SK-N-SH treated with all-trans-retinoic acid at 6 μM for 48 hours (cell line): Measurements from ENCODE around the gene BCAP29.

ENCODE experiments used
- ATAC-seq: fragments of 200-7000 bp; cut with Tn5 transposase; 3 replicates; pipeline ENCODE4 v1.9.1; 2020; ENCODE audit warnings: mild to moderate bottlenecking, moderate library complexity
- ARNTL ChIP-seq: fragments of 450-650 bp; formaldehyde crosslinking; IDR thresholded peaks from 2 replicates; pipeline ENCODE4 v1.5.0; 2020; ENCODE audit warnings: low read depth, mild to moderate bottlenecking, moderate library complexity, borderline replicate concordance
- BACH2 ChIP-seq: fragments of 250-450 bp; sonication (Bioruptor Pico); IDR thresholded peaks from 2 replicates; pipeline ENCODE4 v1.9.0; 2021; ENCODE audit warnings: mild to moderate bottlenecking, borderline replicate concordance
- CSDC2 ChIP-seq: fragments of 250-450 bp; sonication (Bioruptor Pico); IDR thresholded peaks from 2 replicates; pipeline ENCODE4 v1.5.0; 2020; ENCODE audit warnings: mild to moderate bottlenecking, moderate library complexity
- CSRNP3 ChIP-seq: fragments of 250-450 bp; sonication (Bioruptor Pico); IDR thresholded peaks from 2 replicates; pipeline ENCODE4 v1.5.1; 2021; ENCODE audit warnings: mild to moderate bottlenecking, moderate library complexity
- ESRRG ChIP-seq: fragments of 250-450 bp; sonication (Bioruptor Pico); IDR thresholded peaks from 2 replicates; pipeline ENCODE4 v1.6.1; 2021; ENCODE audit warnings: mild to moderate bottlenecking
- GLIS3 ChIP-seq: fragments of 250-450 bp; sonication (Bioruptor Pico); IDR thresholded peaks from 2 replicates; pipeline ENCODE4 v1.5.0; 2020; ENCODE audit warnings: mild to moderate bottlenecking, moderate library complexity
- OSR1 ChIP-seq: fragments of 250-450 bp; sonication (Bioruptor Pico); IDR thresholded peaks from 2 replicates; pipeline ENCODE4 v1.8.0; 2022; ENCODE audit warnings: moderate library complexity, mild to moderate bottlenecking, inconsistent platforms
- PPARA ChIP-seq: fragments of 250-450 bp; sonication (Bioruptor Pico); IDR thresholded peaks from 2 replicates; pipeline ENCODE4 v1.5.0; 2020; ENCODE audit warnings: mild to moderate bottlenecking, borderline replicate concordance
- RARB ChIP-seq: fragments of 250-450 bp; sonication (Bioruptor Pico); IDR thresholded peaks from 2 replicates; pipeline ENCODE4 v1.8.0; 2021; ENCODE audit warnings: mild to moderate bottlenecking, moderate library complexity
- SNAI2 ChIP-seq: fragments of 250-450 bp; sonication (Bioruptor Pico); IDR thresholded peaks from 2 replicates; pipeline ENCODE4 v1.5.0; 2020; ENCODE audit warnings: mild to moderate bottlenecking, moderate library complexity
- TCF4 ChIP-seq: fragments of 250-450 bp; sonication (Bioruptor Pico); IDR thresholded peaks from 2 replicates; pipeline ENCODE4 v1.8.0; 2021; ENCODE audit warnings: mild to moderate bottlenecking, moderate library complexity, borderline replicate concordance
- TOX ChIP-seq: fragments of 250-450 bp; sonication (Bioruptor Pico); IDR thresholded peaks from 2 replicates; pipeline ENCODE4 v1.8.0; 2021; ENCODE audit warnings: mild to moderate bottlenecking, moderate library complexity, borderline replicate concordance
- TSHZ2 ChIP-seq: fragments of 250-450 bp; sonication (Bioruptor Pico); IDR thresholded peaks from 2 replicates; pipeline ENCODE4 v1.5.0; 2020; ENCODE audit warnings: mild to moderate bottlenecking, moderate library complexity
- ZC3H10 ChIP-seq: fragments of 250-450 bp; sonication (Bioruptor Pico); IDR thresholded peaks from 2 replicates; pipeline ENCODE4 v1.5.1; 2021; ENCODE audit warnings: mild to moderate bottlenecking, moderate library complexity
- ZFP3 ChIP-seq: fragments of 250-450 bp; sonication (Bioruptor Pico); IDR thresholded peaks from 2 replicates; pipeline ENCODE4 v1.5.0; 2020; ENCODE audit warnings: mild to moderate bottlenecking, moderate library complexity
- ZFP30 ChIP-seq: fragments of 450-650 bp; formaldehyde crosslinking; IDR thresholded peaks from 2 replicates; pipeline ENCODE4 v1.5.0; 2022; ENCODE audit warnings: mild to moderate bottlenecking, moderate library complexity
- ZNF565 ChIP-seq: fragments of 450-650 bp; formaldehyde crosslinking; conservative IDR thresholded peaks from 2 replicates; pipeline ENCODE4 v1.5.0; 2020; ENCODE audit warnings: low read depth, mild to moderate bottlenecking, moderate library complexity
- ZNF70 ChIP-seq: fragments of 450-650 bp; formaldehyde crosslinking; IDR thresholded peaks from 2 replicates; pipeline ENCODE4 v1.5.0; 2020; ENCODE audit warnings: mild to moderate bottlenecking, moderate library complexity
- ZNF8 ChIP-seq: fragments of 450-650 bp; formaldehyde crosslinking; IDR thresholded peaks from 2 replicates; pipeline ENCODE4 v1.5.0; 2020; ENCODE audit warnings: mild to moderate bottlenecking, moderate library complexity
- TF ChIP-seq, protein P1 (sequence below): fragments of 250-450 bp; sonication (Bioruptor Pico); IDR thresholded peaks from 2 replicates; pipeline ENCODE4 v1.8.0; 2021; ENCODE audit warnings: low read depth, mild to moderate bottlenecking, moderate library complexity, borderline replicate concordance
- TF ChIP-seq, protein P2 (sequence below): fragments of 250-450 bp; sonication (Bioruptor Pico); IDR thresholded peaks from 2 replicates; pipeline ENCODE4 v1.5.1; 2020; ENCODE audit warnings: low read depth, mild to moderate bottlenecking, moderate library complexity
- TF ChIP-seq, protein P3 (sequence below): fragments of 250-450 bp; sonication (Bioruptor Pico); IDR thresholded peaks from 2 replicates; pipeline ENCODE4 v1.8.0; 2020; ENCODE audit warnings: mild to moderate bottlenecking, moderate library complexity, borderline replicate concordance

BCAP29 gene

DNA sequence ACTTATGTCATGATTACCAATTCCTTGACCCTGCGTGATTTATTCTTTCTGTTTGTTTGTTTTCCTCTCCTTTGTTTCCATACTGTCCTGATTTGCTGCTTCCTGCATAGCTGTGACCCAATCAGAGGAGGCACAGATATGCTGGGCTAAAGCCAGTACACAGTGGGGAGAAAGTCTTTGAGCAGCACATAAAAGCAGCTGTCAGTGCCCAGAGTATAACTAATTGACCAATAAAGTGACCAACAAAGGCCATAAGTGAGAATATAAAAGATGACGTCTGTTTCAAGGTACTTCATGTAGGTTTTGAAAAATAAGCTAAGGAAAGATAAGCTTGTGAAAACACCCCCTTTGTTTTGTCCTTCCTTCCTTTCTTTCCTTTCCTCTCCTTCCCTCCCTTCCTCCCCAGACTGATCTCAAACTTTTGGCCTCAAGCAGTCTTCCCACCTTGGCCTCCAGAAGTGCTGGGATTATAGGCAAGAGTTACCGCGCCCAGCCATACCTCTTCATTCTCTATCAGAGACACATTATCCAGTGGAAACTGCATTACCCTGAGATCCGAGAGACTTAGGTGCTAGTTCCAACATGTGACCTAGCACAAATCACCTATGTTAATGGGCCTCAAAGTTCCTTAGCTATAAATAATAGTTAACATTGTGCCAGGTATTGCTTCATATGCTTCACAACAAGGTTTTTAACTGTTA, 17.0 kb downstream of the BCAP29 start:
- ATAC-seq: no peak
- TF ChIP-seq ZC3H10 (no peak), BACH2 (no peak), TSHZ2 (CRISPR knock-in tag) (no peak), PPARA (CRISPR knock-in tag) (no peak), GLIS3 (CRISPR knock-in tag) (no peak), CSDC2 (no peak), ZNF565 (CRISPR knock-in tag) (no peak), ESRRG (CRISPR knock-in tag) (no peak)
- TF ChIP-seq, protein P1, sequence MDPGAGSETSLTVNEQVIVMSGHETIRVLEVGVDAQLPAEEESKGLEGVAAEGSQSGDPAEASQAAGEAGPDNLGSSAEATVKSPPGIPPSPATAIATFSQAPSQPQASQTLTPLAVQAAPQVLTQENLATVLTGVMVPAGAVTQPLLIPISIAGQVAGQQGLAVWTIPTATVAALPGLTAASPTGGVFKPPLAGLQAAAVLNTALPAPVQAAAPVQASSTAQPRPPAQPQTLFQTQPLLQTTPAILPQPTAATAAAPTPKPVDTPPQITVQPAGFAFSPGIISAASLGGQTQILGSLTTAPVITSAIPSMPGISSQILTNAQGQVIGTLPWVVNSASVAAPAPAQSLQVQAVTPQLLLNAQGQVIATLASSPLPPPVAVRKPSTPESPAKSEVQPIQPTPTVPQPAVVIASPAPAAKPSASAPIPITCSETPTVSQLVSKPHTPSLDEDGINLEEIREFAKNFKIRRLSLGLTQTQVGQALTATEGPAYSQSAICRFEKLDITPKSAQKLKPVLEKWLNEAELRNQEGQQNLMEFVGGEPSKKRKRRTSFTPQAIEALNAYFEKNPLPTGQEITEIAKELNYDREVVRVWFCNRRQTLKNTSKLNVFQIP (CRISPR knock-in tag): no peak
- TF ChIP-seq, protein P2, sequence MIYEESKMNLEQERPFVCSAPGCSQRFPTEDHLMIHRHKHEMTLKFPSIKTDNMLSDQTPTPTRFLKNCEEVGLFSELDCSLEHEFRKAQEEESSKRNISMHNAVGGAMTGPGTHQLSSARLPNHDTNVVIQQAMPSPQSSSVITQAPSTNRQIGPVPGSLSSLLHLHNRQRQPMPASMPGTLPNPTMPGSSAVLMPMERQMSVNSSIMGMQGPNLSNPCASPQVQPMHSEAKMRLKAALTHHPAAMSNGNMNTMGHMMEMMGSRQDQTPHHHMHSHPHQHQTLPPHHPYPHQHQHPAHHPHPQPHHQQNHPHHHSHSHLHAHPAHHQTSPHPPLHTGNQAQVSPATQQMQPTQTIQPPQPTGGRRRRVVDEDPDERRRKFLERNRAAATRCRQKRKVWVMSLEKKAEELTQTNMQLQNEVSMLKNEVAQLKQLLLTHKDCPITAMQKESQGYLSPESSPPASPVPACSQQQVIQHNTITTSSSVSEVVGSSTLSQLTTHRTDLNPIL (CRISPR knock-in tag): no peak

DNA sequence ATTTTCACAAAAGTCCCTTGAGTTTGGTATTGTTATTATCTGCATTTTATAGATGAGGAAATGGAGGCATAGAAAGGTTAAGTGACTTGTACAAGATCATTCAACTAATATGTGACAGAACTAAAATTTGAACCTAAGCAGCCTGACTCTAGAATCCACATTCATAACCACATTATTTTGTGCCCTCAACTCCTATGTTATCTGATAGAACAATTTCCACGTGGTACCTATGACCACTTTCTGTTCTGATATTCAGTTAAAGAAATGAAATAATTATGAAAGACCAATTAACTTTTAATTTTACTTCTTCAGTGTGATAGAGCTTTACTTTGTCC, 17.5 kb downstream of the BCAP29 start:
- TF ChIP-seq RARB (CRISPR knock-in tag) (no peak), ZNF8 (no peak), ZFP3 (CRISPR knock-in tag) (peak; percentile 66; the same call in 1 of the 2 replicates)
- no peak for ATAC-seq

DNA sequence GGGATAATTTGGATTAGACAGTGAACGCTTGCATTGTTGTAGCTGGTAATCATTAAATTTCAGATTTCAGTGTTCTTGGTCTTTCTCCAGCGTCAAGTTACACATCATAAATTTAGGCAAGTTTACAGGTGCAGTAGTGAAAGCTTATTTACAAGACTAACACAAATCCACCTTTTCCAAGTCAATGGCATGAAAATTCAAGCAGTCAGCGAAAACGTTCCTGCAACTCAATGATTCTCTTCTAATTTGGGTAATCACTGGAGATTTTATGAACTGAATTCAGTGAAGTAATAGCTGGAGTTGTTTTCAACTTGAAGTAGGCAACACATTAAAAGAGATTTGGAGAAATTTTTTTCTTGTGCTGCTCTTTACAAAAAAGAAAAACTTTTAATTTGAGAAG, 17.9 kb downstream of the BCAP29 start:
- TF ChIP-seq ZNF565 (CRISPR knock-in tag) (no peak), ZNF8 (no peak), BACH2 (no peak), ESRRG (CRISPR knock-in tag) (no peak), ZFP3 (CRISPR knock-in tag) (no peak), RARB (CRISPR knock-in tag) (no peak), ZNF70 (CRISPR knock-in tag) (no peak), TOX (CRISPR knock-in tag) (no peak), TSHZ2 (CRISPR knock-in tag) (no peak), OSR1 (no peak), CSRNP3 (CRISPR knock-in tag) (no peak), ARNTL (CRISPR knock-in tag) (no peak), PPARA (CRISPR knock-in tag) (no peak), ZFP30 (CRISPR knock-in tag) (no peak), SNAI2 (CRISPR knock-in tag) (no peak), TCF4 (CRISPR knock-in tag) (no peak), CSDC2 (no peak)
- TF ChIP-seq, protein P3, sequence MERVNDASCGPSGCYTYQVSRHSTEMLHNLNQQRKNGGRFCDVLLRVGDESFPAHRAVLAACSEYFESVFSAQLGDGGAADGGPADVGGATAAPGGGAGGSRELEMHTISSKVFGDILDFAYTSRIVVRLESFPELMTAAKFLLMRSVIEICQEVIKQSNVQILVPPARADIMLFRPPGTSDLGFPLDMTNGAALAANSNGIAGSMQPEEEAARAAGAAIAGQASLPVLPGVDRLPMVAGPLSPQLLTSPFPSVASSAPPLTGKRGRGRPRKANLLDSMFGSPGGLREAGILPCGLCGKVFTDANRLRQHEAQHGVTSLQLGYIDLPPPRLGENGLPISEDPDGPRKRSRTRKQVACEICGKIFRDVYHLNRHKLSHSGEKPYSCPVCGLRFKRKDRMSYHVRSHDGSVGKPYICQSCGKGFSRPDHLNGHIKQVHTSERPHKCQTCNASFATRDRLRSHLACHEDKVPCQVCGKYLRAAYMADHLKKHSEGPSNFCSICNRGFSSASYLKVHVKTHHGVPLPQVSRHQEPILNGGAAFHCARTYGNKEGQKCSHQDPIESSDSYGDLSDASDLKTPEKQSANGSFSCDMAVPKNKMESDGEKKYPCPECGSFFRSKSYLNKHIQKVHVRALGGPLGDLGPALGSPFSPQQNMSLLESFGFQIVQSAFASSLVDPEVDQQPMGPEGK: no peak
- TF ChIP-seq, protein P1 (CRISPR knock-in tag): no peak
- TF ChIP-seq, all 23 proteins: peak for 0
- ATAC-seq: no peak
